Measurements from ENCODE around the gene SMURF2. TPM values are rescaled to one million over a fixed set of nuclear protein-coding genes. Genes with fewer than 3 reads are reported as not detected.

The SMURF2 gene
- total and polyA plus RNA-seq, 9 of the 15 experiments (the other 6 are each of a cell fraction or from before 2014, with no cell fraction given): 3.8 to 22.0 (median 14.8) TPM

DNA sequence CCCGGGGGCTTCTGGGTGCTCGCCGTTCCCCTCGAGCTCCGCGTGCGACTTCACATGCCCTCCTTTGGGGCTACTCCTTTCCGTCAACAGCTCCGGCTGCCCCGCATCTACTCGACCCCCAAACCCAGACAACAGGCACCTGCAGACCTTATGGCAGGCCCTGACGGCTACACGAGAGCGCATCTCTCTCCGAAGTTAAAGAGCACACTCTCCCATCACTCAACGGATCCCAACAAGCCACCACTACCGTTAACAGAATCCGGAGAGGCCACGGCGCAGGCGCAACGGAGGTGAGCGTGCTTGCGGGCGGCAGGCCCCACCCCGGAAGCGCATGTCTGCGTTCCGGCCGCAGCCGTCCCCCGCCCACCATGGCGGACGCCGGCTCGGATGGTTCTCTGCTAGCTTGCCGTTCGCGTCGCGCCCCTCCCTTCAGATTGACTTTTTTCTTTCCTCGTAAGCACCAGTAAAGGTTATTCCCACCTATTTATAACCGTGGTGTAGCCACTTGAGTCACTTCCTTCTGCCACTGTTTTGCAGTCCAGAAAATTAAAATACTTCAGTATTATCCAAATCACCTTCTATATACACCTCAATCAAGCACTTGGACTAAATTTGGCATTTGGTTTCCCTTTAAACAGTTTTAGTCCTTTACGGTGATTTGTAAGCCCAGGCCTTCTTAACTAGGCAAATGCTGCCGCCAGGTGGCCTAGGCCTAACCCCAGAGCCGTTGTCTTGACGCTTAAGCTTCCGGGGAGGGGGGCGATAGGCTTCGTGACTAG lies 165.1 kb downstream of the SMURF2 start, which contains the start of gene POLG2 (continued):
- TF ChIP-seq, protein P1, sequence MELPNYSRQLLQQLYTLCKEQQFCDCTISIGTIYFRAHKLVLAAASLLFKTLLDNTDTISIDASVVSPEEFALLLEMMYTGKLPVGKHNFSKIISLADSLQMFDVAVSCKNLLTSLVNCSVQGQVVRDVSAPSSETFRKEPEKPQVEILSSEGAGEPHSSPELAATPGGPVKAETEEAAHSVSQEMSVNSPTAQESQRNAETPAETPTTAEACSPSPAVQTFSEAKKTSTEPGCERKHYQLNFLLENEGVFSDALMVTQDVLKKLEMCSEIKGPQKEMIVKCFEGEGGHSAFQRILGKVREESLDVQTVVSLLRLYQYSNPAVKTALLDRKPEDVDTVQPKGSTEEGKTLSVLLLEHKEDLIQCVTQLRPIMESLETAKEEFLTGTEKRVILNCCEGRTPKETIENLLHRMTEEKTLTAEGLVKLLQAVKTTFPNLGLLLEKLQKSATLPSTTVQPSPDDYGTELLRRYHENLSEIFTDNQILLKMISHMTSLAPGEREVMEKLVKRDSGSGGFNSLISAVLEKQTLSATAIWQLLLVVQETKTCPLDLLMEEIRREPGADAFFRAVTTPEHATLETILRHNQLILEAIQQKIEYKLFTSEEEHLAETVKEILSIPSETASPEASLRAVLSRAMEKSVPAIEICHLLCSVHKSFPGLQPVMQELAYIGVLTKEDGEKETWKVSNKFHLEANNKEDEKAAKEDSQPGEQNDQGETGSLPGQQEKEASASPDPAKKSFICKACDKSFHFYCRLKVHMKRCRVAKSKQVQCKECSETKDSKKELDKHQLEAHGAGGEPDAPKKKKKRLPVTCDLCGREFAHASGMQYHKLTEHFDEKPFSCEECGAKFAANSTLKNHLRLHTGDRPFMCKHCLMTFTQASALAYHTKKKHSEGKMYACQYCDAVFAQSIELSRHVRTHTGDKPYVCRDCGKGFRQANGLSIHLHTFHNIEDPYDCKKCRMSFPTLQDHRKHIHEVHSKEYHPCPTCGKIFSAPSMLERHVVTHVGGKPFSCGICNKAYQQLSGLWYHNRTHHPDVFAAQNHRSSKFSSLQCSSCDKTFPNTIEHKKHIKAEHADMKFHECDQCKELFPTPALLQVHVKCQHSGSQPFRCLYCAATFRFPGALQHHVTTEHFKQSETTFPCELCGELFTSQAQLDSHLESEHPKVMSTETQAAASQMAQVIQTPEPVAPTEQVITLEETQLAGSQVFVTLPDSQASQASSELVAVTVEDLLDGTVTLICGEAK (IDR thresholded peaks at IDR 0.05): peak; percentile 88
- TF ChIP-seq, protein P1 (CRISPR knock-in tag; IDR thresholded peaks at IDR 0.05): no peak
- TF ChIP-seq TCF3 (CRISPR knock-in tag; IDR thresholded peaks at IDR 0.05) (no peak), CEBPB (tag; IDR thresholded peaks at IDR 0.05) (no peak), MAFF (IDR thresholded peaks at IDR 0.05; ENCODE audit: low read length) (no peak), TSC22D4 (tag; IDR thresholded peaks at IDR 0.05) (no peak), ZC3H8 (IDR thresholded peaks at IDR 0.05) (no peak), SRSF3 (IDR thresholded peaks at IDR 0.05; ENCODE audit: insufficient read depth, low read length) (no peak), SMARCB1 (IDR thresholded peaks at IDR 0.05; ENCODE audit: insufficient read length, low read depth) (no peak), EP300 (IDR thresholded peaks at IDR 0.05; ENCODE audit: low read length) (peak; percentile 7), ZEB2 (IDR thresholded peaks at IDR 0.05) (no peak), HMG20B (CRISPR knock-in tag; IDR thresholded peaks at IDR 0.05) (no peak), ZNF408 (CRISPR knock-in tag; IDR thresholded peaks at IDR 0.05; ENCODE audit: low read depth) (no peak), MEIS2 (IDR thresholded peaks at IDR 0.05; ENCODE audit: partially characterized antibody) (peak; percentile 95), ZNF583 (CRISPR knock-in tag; IDR thresholded peaks at IDR 0.05) (no peak), U2AF1 (optimal IDR thresholded peaks at IDR 0.05; ENCODE audit: low read depth, low read length) (no peak), ZNF24 (IDR thresholded peaks at IDR 0.05) (no peak), CBX3 (IDR thresholded peaks at IDR 0.05; ENCODE audit: borderline replicate concordance in 1 of 2, low read length in 2 of 2) (peak in 1 of 2 experiments; percentile 47; a peak in 1 of 3 replicates), CBFB (CRISPR knock-in tag; IDR thresholded peaks at IDR 0.05) (no peak)
- TF ChIP-seq, protein P2, sequence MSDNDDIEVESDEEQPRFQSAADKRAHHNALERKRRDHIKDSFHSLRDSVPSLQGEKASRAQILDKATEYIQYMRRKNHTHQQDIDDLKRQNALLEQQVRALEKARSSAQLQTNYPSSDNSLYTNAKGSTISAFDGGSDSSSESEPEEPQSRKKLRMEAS (CRISPR knock-in tag; IDR thresholded peaks at IDR 0.05): peak; percentile 88
- TF ChIP-seq, protein P3, sequence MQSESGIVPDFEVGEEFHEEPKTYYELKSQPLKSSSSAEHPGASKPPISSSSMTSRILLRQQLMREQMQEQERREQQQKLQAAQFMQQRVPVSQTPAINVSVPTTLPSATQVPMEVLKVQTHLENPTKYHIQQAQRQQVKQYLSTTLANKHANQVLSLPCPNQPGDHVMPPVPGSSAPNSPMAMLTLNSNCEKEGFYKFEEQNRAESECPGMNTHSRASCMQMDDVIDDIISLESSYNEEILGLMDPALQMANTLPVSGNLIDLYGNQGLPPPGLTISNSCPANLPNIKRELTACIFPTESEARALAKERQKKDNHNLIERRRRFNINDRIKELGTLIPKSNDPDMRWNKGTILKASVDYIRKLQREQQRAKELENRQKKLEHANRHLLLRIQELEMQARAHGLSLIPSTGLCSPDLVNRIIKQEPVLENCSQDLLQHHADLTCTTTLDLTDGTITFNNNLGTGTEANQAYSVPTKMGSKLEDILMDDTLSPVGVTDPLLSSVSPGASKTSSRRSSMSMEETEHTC (IDR thresholded peaks at IDR 0.05): no peak

All from K562 (cell line).